Activated CD8-positive, alpha-beta T cell treated with anti-CD3 and anti-CD28 coated beads for 36 hours (primary cell): ENCODE results near the gene LIN37. TPM values are rescaled to one million over a fixed set of nuclear protein-coding genes. Genes with fewer than 3 reads are reported as not detected.

Source experiments
- ATAC-seq: fragments of 200-7000 bp; cut with Tn5 transposase; one replicate; pipeline ENCODE4 v1.10.0; 2021; ENCODE audit warnings: mild to moderate bottlenecking, moderate library complexity
- CTCF ChIA-PET: fragments of 350-600 bp; sonication (Branson Sonifier 250); formaldehyde crosslinking; loops from one replicate; lab custom pipeline; 2021; ENCODE audit warnings: antibody characterized with exemption; lab: Charles Lee
- POLR2A ChIA-PET: fragments of 350-600 bp; sonication (Branson Sonifier 250); formaldehyde crosslinking; loops from one replicate; lab custom pipeline; 2021; ENCODE audit warnings: antibody characterized with exemption; lab: Charles Lee
- DNase-seq: peaks from one replicate; pipeline ENCODE4 v3.0.0-alpha.2; 2020
- H3K27ac Mint-ChIP-seq: one replicate; pipeline ENCODE4 v1.8.0; 2021; ENCODE audit warnings: mild to moderate bottlenecking, mixed read lengths
- H3K27me3 Mint-ChIP-seq: one replicate; pipeline ENCODE4 v1.8.0; 2021; ENCODE audit warnings: mixed read lengths
- H3K36me3 Mint-ChIP-seq: one replicate; pipeline ENCODE4 v1.8.0; 2021; ENCODE audit warnings: low read depth, mixed read lengths
- H3K4me1 Mint-ChIP-seq: one replicate; pipeline ENCODE4 v1.8.0; 2021; ENCODE audit warnings: low read depth, mixed read lengths
- H3K4me3 Mint-ChIP-seq: one replicate; pipeline ENCODE4 v1.8.0; 2021; ENCODE audit warnings: mild to moderate bottlenecking, moderate library complexity, mixed read lengths
- H3K9me3 Mint-ChIP-seq: one replicate; pipeline ENCODE4 v1.8.0; 2021; ENCODE audit warnings: mixed read lengths
- intact Hi-C: fragments of 100-400 bp; cut with micrococcal nuclease; formaldehyde crosslinking; loops from one replicate; pipeline ENCODE4 v1.10.0; 2022
- total RNA-seq, 2 experiments: library from RNA; stranded (reverse); gene quantifications; one replicate each; pipeline ENCODE4 v1.2.3, GENCODE V29; 2021
- TF ChIP-seq, protein P1 (sequence below): fragments of 200-600 bp; IDR thresholded peaks from one replicate; pipeline ENCODE4 v1.8.0; 2022; ENCODE audit warnings: antibody characterized with exemption, mild to moderate bottlenecking

The LIN37 gene, protein sequence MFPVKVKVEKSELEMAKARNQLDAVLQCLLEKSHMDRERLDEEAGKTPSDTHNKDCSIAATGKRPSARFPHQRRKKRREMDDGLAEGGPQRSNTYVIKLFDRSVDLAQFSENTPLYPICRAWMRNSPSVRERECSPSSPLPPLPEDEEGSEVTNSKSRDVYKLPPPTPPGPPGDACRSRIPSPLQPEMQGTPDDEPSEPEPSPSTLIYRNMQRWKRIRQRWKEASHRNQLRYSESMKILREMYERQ
- total RNA-seq = 1 to 10 TPM; 4.5 to 7.8 TPM

DNA sequence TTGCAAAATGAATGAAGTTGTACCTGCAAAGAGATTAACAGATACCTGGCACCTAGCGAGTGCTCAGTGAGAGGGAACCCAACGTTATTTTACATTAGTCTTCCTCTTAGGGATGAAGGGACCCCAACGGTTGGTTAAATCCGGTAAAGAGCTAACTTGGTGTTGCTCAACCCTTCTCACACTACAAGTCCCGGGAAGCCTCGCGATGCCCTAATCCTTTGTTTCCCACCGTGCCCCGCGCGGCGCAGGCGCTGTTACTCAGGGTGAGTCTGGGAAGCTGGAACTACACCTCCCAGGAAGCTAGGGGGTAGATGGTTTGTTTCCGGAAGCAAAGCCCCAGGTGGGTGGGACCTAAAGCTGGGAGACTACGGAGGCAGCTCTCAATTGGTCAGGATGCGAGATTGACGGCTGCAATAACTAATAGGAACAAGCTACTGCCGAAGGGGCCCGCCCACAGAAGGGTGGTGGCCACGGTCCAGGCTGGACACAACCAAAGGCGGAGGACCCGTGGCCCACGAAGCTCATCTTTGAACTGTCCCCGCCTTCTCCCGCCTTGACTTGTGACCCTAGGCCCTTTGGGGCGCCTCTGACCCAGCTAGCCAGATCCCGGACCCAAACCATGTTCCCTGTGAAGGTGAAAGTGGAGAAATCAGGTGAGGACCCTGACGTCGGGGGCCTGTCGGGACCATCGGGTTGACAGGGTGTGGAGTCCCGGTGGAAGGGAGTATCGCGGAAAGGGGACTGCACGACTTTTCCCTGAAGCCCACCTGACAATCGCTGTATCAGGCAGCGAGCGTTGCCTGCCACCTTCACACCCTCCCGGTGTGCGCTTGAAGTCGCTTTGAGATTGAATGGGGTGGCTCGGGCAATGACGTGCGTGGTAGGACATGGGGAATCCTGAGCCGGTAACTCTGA is at the start of gene LIN37:
LIN37 (plus strand) TSS at position 471 of the 915 bp plus-strand sequence; CDS start at position 620, 149 bp downstream.
- ATAC-seq = peak; percentile 81
- CTCF ChIA-PET = interaction anchor here (0.9 to 2.0 kb wide), 7 partner anchors 9 to 137 kb away, joined by 3 to 10 read pairs (median 4); partner anchors contain the start of gene HSPB6
- H3K36me3 Mint-ChIP-seq = peaks cover 16% of the 10 kb centered on the region
- H3K4me1 Mint-ChIP-seq = peaks cover 36% of the 10 kb centered on the region
- H3K4me3 Mint-ChIP-seq = peak within 1 kb of the TSS; percentile 99
- no peaks in the 10 kb centered on the region for H3K9me3 Mint-ChIP-seq
- POLR2A ChIA-PET = interaction anchor here (0.8 to 7.5 kb wide), 8 partner anchors 8 to 108 kb away, joined by 3 to 99 read pairs (median 4); partner anchors contain the start of genes HSPB6 and KMT2B
- peak; percentile 100 for DNase-seq
- no peaks in the 10 kb centered on the region for H3K27me3 Mint-ChIP-seq
- intact Hi-C loops = loop anchor here (5.0 kb wide), 1 partner anchor 36 kb away; no protein-coding TSS in a partner anchor
- peak within 1 kb of the TSS; percentile 96 for H3K27ac Mint-ChIP-seq
- TF ChIP-seq, protein P1, sequence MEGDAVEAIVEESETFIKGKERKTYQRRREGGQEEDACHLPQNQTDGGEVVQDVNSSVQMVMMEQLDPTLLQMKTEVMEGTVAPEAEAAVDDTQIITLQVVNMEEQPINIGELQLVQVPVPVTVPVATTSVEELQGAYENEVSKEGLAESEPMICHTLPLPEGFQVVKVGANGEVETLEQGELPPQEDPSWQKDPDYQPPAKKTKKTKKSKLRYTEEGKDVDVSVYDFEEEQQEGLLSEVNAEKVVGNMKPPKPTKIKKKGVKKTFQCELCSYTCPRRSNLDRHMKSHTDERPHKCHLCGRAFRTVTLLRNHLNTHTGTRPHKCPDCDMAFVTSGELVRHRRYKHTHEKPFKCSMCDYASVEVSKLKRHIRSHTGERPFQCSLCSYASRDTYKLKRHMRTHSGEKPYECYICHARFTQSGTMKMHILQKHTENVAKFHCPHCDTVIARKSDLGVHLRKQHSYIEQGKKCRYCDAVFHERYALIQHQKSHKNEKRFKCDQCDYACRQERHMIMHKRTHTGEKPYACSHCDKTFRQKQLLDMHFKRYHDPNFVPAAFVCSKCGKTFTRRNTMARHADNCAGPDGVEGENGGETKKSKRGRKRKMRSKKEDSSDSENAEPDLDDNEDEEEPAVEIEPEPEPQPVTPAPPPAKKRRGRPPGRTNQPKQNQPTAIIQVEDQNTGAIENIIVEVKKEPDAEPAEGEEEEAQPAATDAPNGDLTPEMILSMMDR = no peak

DNA sequence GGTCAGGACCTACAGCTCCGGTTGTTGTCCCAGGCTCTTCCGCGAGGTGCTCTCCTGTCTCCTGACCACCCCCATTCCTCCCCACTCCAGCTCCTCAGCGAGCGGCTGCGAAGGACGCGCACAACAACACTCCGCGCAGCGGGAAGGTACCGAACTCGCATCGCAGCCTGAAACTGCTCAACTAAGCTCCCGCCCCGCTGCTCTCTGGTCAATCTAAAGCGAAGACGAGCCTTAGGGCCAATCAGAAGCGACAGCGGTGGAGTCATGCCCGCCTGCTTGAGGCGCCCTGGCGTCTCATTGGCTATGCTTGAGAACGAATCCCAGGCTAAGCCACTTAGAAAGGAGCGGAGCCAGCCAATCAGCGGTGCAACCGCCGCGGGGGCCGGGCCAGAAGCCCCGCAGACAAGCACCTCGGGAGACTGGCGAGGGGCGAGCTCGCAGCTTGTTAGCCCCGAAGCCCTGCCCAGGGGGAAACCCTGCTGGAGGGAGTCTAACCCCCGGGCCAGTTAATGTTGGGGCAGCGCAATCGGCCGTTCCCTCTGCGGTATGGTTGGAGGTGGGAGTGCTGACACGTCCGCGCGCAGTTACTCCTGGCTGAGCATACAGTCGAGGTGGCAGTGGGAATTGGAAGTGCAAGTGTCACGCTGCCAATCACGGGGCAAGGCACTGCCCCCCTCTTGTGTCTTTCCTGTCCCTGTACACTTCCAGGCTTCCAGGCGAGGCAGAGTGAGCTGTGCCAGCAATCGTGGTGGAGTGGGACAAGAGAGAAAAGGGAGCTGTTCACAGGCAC is 46.0 kb upstream of the LIN37 start:
- ATAC-seq = peak; percentile 98
- TF ChIP-seq, protein P1 = no peak
- peaks cover 13% of the 10 kb centered on the region for H3K4me1 Mint-ChIP-seq
- H3K9me3 Mint-ChIP-seq = peaks cover 2% of the 10 kb centered on the region
- H3K27me3 Mint-ChIP-seq = no peaks in the 10 kb centered on the region
- ChIA-PET CTCF (interaction anchor here (1.2 to 10.5 kb wide), 6 partner anchors 8 to 117 kb away, joined by 4 to 137 read pairs (median 7); no protein-coding TSS in a partner anchor), POLR2A (interaction anchor here (0.7 to 10.5 kb wide), 8 partner anchors 10 to 46 kb away, joined by 3 to 215 read pairs (median 5); partner anchors contain the start of genes IGFLR1 and LIN37)
- H3K27ac Mint-ChIP-seq = peak overlapping the region; percentile 98
- H3K4me3 Mint-ChIP-seq = peak overlapping the region; percentile 98
- DNase-seq = peak; percentile 99
- intact Hi-C loops = loop anchor here (2.0 kb wide), 1 partner anchor 14 kb away; no protein-coding TSS in a partner anchor
- H3K36me3 Mint-ChIP-seq = peaks cover 2% of the 10 kb centered on the region

DNA sequence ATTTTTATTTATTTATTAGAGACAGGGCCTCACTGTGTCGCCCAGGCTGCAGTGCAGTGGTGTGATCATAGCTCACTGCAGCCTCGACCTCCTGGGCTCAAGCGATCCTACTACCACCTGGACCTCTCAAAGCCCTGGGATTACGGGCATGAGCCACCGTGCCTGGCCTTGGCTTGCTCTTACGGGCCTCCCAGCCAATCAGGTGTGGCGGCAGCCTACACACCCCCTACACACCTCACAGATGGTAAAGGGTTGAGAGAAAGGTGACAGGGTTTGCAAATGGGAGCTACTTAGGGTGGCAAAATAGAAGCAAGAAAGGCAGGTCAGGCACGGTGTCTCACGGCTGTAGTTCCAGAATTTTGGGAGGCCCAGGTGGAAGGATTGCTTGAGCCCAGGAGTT is 45.0 kb upstream of the LIN37 start:
- peaks cover 2% of the 10 kb centered on the region for H3K9me3 Mint-ChIP-seq
- peaks cover 2% of the 10 kb centered on the region for H3K36me3 Mint-ChIP-seq
- POLR2A ChIA-PET = interaction anchor here (0.9 to 10.5 kb wide), 4 partner anchors 9 to 39 kb away, joined by 4 to 215 read pairs (median 8); partner anchors contain the start of gene IGFLR1
- H3K4me1 Mint-ChIP-seq = peaks cover 15% of the 10 kb centered on the region
- no peak overlapping the region for H3K4me3 Mint-ChIP-seq
- DNase-seq (no peak), ATAC-seq (no peak)
- CTCF ChIA-PET = interaction anchor here (1.6 to 10.5 kb wide), 4 partner anchors 9 to 116 kb away, joined by 6 to 137 read pairs (median 10); no protein-coding TSS in a partner anchor
- no peak overlapping the region for H3K27ac Mint-ChIP-seq
- TF ChIP-seq, protein P1 = no peak
- intact Hi-C loops = loop anchor here (2.0 kb wide), 1 partner anchor 13 kb away; no protein-coding TSS in a partner anchor
- H3K27me3 Mint-ChIP-seq = no peaks in the 10 kb centered on the region

DNA sequence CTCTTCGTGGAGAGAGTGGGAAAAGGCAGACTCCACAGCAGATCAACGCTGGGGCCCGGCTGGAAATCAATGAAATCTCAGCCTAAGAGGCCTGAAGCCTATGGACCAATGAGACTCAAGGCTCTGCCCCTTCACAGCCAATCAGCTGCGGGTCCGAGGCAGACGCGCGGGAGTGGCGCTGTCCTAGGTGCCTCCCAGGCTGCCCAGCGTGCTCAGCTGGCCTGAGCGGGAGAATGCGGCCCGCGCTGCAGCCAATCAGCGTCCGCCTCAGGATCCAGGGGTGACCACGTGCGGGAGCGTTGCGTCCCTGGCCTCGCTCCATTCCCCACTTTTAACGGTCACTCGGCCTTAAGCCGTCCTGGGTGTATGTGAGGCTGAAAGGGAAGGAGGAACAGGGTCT is 44.2 kb upstream of the LIN37 start, which contains the start of gene ZBTB32:
ZBTB32 (plus strand) TSS at position 341 of the 400 bp plus-strand sequence. CDS start 10,069 bp downstream, outside the sequence.
- Mint-ChIP-seq H3K4me3 (no peak within 1 kb of the TSS), H3K9me3 (peaks cover 2% of the 10 kb centered on the region), H3K27ac (no peak within 1 kb of the TSS), H3K4me1 (peaks cover 22% of the 10 kb centered on the region), H3K27me3 (no peaks in the 10 kb centered on the region), H3K36me3 (peaks cover 2% of the 10 kb centered on the region)
- ChIA-PET CTCF (interaction anchor here (3.9 to 10.5 kb wide), 2 partner anchors 9 to 10 kb away, joined by 13 to 137 read pairs; no protein-coding TSS in a partner anchor), POLR2A (interaction anchor here (1.4 to 10.5 kb wide), 5 partner anchors 8 to 38 kb away, joined by 4 to 215 read pairs (median 10); partner anchors contain the start of gene IGFLR1)
- TF ChIP-seq, protein P1 = no peak
- intact Hi-C loops = no loop called here
- peak; percentile 43 for DNase-seq
- no peak for ATAC-seq
